ENCODE data around the gene KDM4D.
A peak's percentile ranks its signal among the peaks of the same experiment; 100 is the strongest.

KDM4D gene

DNA sequence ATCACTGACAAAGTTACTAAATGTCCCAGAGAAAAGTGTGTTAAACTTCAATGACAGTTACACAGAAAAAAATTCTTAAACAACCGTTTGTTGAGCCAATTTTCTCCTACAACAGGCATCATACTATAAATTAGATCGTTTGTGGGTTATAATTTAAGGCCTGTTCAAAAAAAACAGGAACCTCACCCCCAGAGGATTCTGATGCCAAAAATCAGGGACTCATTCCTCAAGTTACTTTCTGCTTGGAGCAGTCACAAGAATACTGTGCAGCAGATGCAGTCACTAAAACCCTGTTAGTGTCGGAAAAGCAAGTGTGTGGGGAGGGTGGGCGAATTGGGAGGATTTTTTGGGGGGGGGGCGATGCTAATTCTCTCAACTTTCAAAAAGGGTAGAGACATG lies 810 bp upstream of the KDM4D start:
- H3K4me3 ChIP-seq (ENCODE audit: low read depth, low read length), result peak overlapping the region; percentile 92
- DNase-seq (ENCODE audit: low read depth), result no peak
- TF ChIP-seq CTCF (IDR thresholded peaks at IDR 0.05; ENCODE audit: control insufficient read depth, extremely low read depth, insufficient read depth), result no peak

DNA sequence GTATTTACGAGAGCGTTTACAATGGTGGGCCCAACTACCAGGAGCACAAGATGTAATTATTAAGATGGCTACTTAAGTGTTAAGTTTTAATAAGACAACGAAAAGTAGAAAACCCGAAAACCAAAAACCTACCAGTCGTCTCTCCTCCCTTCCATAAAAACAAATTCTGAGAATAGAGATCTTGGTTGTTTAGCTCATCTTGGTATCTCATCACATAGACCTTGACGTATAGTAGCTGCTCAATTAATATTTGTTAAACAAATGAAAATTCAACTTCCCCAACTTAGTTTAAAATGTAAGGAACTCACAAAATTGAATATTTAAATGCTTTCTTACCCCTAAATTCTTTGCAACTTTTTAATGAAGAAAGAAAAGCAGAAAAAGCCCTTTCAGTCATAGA lies 669 bp downstream of the KDM4D start:
- H3K4me3 ChIP-seq (ENCODE audit: low read depth, low read length), result peak overlapping the region; percentile 92
- TF ChIP-seq CTCF (IDR thresholded peaks at IDR 0.05; ENCODE audit: control insufficient read depth, extremely low read depth, insufficient read depth), result no peak
- no peak for DNase-seq (ENCODE audit: low read depth)

- no peak for TF ChIP-seq CTCF (IDR thresholded peaks at IDR 0.05; ENCODE audit: control insufficient read depth, extremely low read depth, insufficient read depth)
- DNase-seq (ENCODE audit: low read depth), result no peak
- no peak overlapping the region for H3K4me3 ChIP-seq (ENCODE audit: low read depth, low read length)
These were observed 2.1 kb downstream of the KDM4D start for GRCh38 chr11:94975599-94975998.

DNA sequence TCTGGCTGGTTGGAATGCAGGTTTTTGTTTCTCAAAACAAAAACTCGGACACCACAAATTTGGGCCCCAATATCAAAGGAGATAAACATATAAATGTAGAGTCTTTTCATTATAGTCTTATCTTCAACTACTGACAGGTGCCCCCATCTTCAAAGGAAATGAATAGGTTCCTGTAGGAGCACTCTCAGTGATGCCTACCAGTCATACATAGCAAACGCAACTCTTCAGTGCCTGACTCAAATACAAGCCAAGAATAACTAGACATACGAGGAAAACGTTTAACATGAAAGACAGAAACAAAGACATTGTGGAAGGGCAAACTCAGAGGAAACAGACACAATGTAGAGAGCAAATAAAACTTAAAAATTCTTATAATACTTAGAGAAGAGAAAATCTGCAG lies 13.9 kb downstream of the KDM4D start:
- no peak for DNase-seq (ENCODE audit: low read depth)
- no peak overlapping the region for H3K4me3 ChIP-seq (ENCODE audit: low read depth, low read length)
- TF ChIP-seq CTCF (IDR thresholded peaks at IDR 0.05; ENCODE audit: control insufficient read depth, extremely low read depth, insufficient read depth), result no peak

DNA sequence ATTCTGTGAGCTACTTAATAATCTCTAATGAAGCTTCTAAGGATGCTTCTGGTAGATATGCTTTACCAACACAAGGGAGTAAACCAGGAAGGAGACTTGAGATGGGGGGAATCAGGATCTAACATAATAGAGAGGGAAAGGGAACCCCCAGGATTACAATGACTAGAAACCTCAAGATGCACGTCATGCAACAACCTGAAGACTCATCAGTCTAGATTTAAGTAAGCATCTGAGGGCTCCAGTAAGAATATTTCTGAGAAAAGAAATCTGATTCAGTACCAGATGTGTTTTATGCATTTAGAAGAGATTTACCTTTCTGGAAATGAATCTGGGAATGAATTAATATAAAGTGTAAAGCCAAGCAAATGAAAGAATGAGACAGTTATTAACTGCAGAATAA lies 15.2 kb downstream of the KDM4D start:
- no peak for DNase-seq (ENCODE audit: low read depth)
- H3K4me3 ChIP-seq (ENCODE audit: low read depth, low read length), result no peak overlapping the region
- no peak for TF ChIP-seq CTCF (IDR thresholded peaks at IDR 0.05; ENCODE audit: control insufficient read depth, extremely low read depth, insufficient read depth)

DNA sequence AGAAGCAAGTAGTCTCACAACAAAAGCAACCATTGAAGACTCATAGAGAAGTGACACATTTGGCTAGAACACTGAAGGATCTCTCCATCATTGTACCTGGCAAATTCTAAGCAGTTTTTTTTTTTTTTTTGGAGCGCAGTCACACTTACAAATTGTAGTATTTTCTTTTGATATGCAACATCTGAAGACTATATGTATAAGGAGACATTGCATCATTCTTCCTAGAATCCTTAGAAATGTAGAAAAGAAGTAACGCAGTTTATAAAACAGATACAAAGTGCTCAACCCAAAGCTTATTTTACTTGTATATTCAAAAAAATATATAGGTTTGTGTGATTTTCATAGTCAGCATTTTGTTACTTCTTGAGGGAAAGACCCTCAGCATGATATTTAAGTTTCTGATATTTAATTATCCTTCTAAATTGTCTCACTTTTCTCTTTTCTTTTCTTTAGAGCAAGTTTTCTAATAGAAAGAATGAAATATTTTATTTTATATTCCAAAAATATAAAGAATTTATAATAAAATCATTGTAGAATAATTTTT lies 20.0 kb downstream of the KDM4D start:
- TF ChIP-seq CTCF (IDR thresholded peaks at IDR 0.05; ENCODE audit: control insufficient read depth, extremely low read depth, insufficient read depth), result no peak
- no peak overlapping the region for H3K4me3 ChIP-seq (ENCODE audit: low read depth, low read length)
- DNase-seq (ENCODE audit: low read depth), result no peak

- no peak for DNase-seq (ENCODE audit: low read depth)
- TF ChIP-seq CTCF (IDR thresholded peaks at IDR 0.05; ENCODE audit: control insufficient read depth, extremely low read depth, insufficient read depth), result no peak
- H3K4me3 ChIP-seq (ENCODE audit: low read depth, low read length), result no peak overlapping the region
These were observed 23.9 kb downstream of the KDM4D start for GRCh38 chr11:94997437-94997836.

All from LNCaP clone FGC (cell line).